ENCODE results near the gene TMSB10.
"Not testable (repeated sequence)": the region's sequence is repeated elsewhere in the genome, so short reads cannot be mapped to it uniquely, and the experiment has no call there.

TMSB10 gene

DNA sequence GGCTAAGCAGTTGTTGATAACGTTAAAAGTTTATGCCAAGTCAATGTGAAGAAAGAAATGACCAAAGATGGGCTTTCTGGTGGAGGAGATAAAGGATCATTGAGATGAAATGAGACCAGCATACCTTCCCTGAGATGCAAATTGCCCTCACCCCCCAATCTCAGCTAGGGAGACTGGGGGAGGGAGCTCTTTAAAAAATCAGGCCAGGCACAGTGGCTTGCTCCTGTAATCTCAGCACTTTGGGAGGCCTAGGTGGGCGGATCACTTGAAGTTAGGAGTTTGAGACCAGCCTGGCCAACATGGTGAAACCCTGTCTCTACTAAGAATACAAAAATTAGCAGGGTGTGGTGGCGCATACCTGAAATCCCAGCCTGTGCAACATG, 34.6 kb downstream of the TMSB10 start:
- DNase-seq = no peak

DNA sequence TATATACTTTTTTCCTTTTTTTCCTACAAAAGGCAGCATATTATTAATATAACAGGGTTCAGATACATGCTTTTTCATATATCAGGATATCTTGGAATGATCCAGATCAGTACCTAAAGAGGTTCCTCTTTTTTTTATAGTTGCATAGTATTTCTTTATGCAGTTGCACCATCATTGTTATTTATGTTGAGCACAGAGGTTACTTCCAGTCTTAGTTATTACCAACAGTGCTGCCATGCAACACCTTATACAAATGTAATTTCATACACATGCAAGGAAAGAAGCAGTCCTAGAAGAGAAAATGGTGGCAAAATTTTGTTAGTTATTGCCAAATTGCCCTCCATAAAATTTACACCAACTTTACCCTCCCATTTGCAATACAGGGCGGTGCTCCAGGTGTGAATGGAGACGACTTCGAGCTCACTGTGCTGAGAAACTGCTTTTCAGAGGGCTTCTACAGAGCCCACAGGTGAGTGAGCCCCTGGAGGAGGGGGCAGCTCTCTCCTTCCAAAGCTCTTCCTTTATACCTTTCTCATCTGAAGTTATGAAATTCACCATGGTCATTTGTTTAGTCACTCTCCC, 35.5 kb downstream of the TMSB10 start:
- no peak for DNase-seq

GRCh38 chr2:84942166-84942565, 36.7 kb downstream of the TMSB10 start:
- DNase-seq = no peak

GRCh38 chr2:84942964-84943421, 37.5 kb downstream of the TMSB10 start:
- DNase-seq = no peak

DNA sequence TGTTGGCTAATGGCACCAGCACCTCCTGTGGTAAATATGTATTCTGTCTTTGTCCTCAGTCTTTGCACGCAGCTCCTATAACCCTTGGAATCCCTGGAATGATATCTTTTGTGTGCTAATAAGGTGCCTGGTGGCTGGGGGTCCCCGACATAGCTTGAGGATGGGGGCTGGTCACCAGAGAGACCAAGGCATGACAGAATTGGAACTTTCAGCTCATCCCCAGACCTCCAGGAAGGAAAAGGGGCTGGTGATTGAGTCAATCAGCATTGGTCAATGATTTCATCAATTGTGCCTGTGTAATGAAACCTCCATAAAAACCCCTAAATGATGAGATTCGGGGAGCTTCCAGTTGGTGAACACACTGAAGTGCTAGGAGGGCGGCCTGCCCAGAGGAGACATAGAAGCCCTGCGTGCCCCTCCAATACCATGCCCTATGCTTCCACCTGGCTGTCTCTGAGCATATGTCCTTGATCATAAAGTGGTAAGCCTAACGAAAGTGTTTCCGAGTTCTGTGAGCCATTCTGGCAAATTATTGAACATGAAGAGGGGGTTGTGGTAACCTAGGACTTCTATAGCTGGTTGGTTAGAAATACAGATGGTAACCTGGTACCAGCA, 38.9 kb downstream of the TMSB10 start:
- no peak for DNase-seq

GRCh38 chr2:84945838-84946203, 40.4 kb downstream of the TMSB10 start:
- DNase-seq = not testable (repeated sequence)

GRCh38 chr2:84946204-84947009, 41.0 kb downstream of the TMSB10 start:
- peak; percentile 61 for DNase-seq

GRCh38 chr2:84947010-84947593, 41.6 kb downstream of the TMSB10 start:
- no peak for DNase-seq

DNA sequence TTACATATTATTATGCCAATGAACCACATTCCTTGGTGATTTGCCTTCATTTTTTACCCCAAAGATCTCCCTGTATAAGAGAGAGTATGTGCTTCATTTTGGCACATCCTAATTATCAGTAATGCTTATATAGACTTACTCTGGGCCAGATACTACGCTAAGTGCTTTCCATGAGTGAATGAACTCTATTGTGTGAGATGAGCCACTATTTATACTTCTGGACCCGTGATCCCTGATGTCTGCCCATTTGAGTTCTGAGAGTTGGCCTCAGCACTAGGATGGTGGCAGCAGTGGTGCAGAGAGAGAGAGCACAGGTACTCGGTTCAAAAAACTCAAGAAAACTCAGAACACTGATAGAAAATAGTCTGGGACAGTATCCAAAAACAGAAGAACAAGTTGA, 48.1 kb downstream of the TMSB10 start:
- DNase-seq = no peak

DNA sequence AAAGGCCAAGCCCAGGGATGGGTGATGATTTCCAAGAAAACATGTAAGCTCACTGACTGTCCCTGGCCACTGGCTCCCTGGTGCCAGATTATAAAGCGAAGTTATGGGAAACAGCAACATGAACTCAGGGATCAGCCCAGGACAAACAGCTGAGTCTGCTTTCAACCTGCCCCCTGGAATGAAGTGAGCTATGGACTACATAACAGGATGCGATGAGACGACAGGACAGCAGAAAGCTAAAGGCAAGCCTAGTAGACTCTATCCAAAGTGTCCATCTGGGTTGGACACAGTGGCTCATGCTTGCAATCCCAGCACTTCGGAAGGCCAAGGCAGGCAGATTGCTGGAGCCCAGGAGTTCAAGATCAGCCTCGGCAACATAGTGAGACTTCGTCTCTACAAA, 48.9 kb downstream of the TMSB10 start:
- DNase-seq = no peak

Data from CD4-positive, alpha-beta T cell treated with Interleukin-21 for 1 hour (primary cell).